ENCODE measurements around the gene B3GALNT2. TPM values are rescaled to one million over a fixed set of nuclear protein-coding genes. Genes with fewer than 3 reads are reported as not detected.

B3GALNT2 gene
- total RNA-seq, 2 experiments from 2014 or later = 10.7 to 13.1 TPM

DNA sequence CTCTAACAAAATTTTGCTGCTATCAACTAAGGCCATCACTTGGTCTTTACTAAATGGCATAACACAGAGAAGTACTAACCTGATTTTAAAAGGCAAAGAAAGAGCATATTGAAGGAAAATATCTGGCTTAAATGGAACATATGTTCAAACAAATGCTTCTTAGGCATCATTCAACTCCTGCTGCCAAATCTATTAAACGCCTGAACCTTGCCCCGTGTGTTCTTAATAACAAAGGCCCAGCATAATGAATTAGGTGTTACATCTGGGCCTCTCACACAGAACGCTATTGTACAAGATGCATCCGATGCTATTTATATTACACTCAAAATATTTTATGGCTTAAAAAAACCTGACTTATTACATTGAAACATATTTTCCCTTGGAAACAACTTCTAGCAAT is 48.4 kb downstream of the B3GALNT2 start:
- DNase-seq (no peak), ATAC-seq (no peak)
- ChIA-PET POLR2A (no interaction called here), CTCF (interaction anchor here (0.7 kb wide), 1 partner anchor 36 kb away, joined by 3 read pairs; no protein-coding TSS in a partner anchor)
- H3K36me3 Mint-ChIP-seq (ENCODE audit: low read depth) = peaks cover 4% of the 10 kb centered on the region
- intact Hi-C loops (cut with micrococcal nuclease) = no loop called here
- no peak overlapping the region for H3K4me3 Mint-ChIP-seq
- TF ChIP-seq, protein P1, sequence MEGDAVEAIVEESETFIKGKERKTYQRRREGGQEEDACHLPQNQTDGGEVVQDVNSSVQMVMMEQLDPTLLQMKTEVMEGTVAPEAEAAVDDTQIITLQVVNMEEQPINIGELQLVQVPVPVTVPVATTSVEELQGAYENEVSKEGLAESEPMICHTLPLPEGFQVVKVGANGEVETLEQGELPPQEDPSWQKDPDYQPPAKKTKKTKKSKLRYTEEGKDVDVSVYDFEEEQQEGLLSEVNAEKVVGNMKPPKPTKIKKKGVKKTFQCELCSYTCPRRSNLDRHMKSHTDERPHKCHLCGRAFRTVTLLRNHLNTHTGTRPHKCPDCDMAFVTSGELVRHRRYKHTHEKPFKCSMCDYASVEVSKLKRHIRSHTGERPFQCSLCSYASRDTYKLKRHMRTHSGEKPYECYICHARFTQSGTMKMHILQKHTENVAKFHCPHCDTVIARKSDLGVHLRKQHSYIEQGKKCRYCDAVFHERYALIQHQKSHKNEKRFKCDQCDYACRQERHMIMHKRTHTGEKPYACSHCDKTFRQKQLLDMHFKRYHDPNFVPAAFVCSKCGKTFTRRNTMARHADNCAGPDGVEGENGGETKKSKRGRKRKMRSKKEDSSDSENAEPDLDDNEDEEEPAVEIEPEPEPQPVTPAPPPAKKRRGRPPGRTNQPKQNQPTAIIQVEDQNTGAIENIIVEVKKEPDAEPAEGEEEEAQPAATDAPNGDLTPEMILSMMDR (IDR thresholded peaks at IDR 0.05) = no peak
- H3K27ac Mint-ChIP-seq = no peak overlapping the region
- no peaks in the 10 kb centered on the region for H3K9me3 Mint-ChIP-seq
- H3K4me1 Mint-ChIP-seq (ENCODE audit: low read depth) = peaks cover under 1% of the 10 kb centered on the region
- H3K27me3 Mint-ChIP-seq = no peaks in the 10 kb centered on the region

- ATAC-seq (no peak), DNase-seq (no peak)
- intact Hi-C loops (cut with micrococcal nuclease) = no loop called here
- TF ChIP-seq, protein P1 (IDR thresholded peaks at IDR 0.05) = no peak
- no peaks in the 10 kb centered on the region for H3K4me1 Mint-ChIP-seq (ENCODE audit: low read depth)
- H3K36me3 Mint-ChIP-seq (ENCODE audit: low read depth) = peaks cover 4% of the 10 kb centered on the region
- no peaks in the 10 kb centered on the region for H3K27me3 Mint-ChIP-seq
- POLR2A ChIA-PET = interaction anchor here (1.1 kb wide), 1 partner anchor 49 kb away, joined by 3 read pairs; no protein-coding TSS in a partner anchor
- no peaks in the 10 kb centered on the region for H3K9me3 Mint-ChIP-seq
- CTCF ChIA-PET = interaction anchor here (0.7 to 1.2 kb wide), 2 partner anchors 36 to 329 kb away, joined by 3 read pairs; no protein-coding TSS in a partner anchor
- no peak overlapping the region for H3K27ac Mint-ChIP-seq
- H3K4me3 Mint-ChIP-seq = no peak overlapping the region
Measured at GRCh38 chr1:235455097-235455496, 49.2 kb downstream of the B3GALNT2 start.

GRCh38 chr1:235454021-235454420 is 50.2 kb downstream of the B3GALNT2 start:
- ATAC-seq = no peak
- DNase-seq = no peak
- CTCF ChIA-PET = interaction anchor here (1.0 to 1.2 kb wide), 3 partner anchors 11 to 330 kb away, joined by 3 read pairs; no protein-coding TSS in a partner anchor
- Mint-ChIP-seq H3K27ac (no peak overlapping the region), H3K36me3 (ENCODE audit: low read depth) (peaks cover 4% of the 10 kb centered on the region), H3K27me3 (no peaks in the 10 kb centered on the region), H3K9me3 (no peaks in the 10 kb centered on the region), H3K4me1 (ENCODE audit: low read depth) (no peaks in the 10 kb centered on the region), H3K4me3 (no peak overlapping the region)
- POLR2A ChIA-PET = interaction anchor here (1.1 kb wide), 1 partner anchor 50 kb away, joined by 3 read pairs; no protein-coding TSS in a partner anchor
- TF ChIP-seq, protein P1 (IDR thresholded peaks at IDR 0.05) = no peak
- intact Hi-C loops (cut with micrococcal nuclease) = no loop called here

- Mint-ChIP-seq H3K36me3 (ENCODE audit: low read depth) (peaks cover 6% of the 10 kb centered on the region), H3K27ac (no peak overlapping the region), H3K4me3 (no peak overlapping the region), H3K27me3 (no peaks in the 10 kb centered on the region), H3K9me3 (no peaks in the 10 kb centered on the region), H3K4me1 (ENCODE audit: low read depth) (no peaks in the 10 kb centered on the region)
- TF ChIP-seq, protein P1 (IDR thresholded peaks at IDR 0.05) = no peak
- DNase-seq = no peak
- intact Hi-C loops (cut with micrococcal nuclease) = no loop called here
- ATAC-seq = no peak
- CTCF ChIA-PET = interaction anchor here (1.2 kb wide), 1 partner anchor 150 kb away, joined by 3 read pairs; no protein-coding TSS in a partner anchor
- POLR2A ChIA-PET = no interaction called here
Measured at GRCh38 chr1:235450886-235451483, 53.3 kb downstream of the B3GALNT2 start.

- ATAC-seq (no peak), DNase-seq (no peak)
- Mint-ChIP-seq H3K4me3 (no peak overlapping the region), H3K4me1 (ENCODE audit: low read depth) (no peaks in the 10 kb centered on the region), H3K27me3 (no peaks in the 10 kb centered on the region), H3K27ac (no peak overlapping the region), H3K9me3 (no peaks in the 10 kb centered on the region), H3K36me3 (ENCODE audit: low read depth) (peaks cover 6% of the 10 kb centered on the region)
- CTCF ChIA-PET = interaction anchor here (1.2 kb wide), 1 partner anchor 151 kb away, joined by 3 read pairs; no protein-coding TSS in a partner anchor
- TF ChIP-seq, protein P1 (IDR thresholded peaks at IDR 0.05) = no peak
- intact Hi-C loops (cut with micrococcal nuclease) = no loop called here
- POLR2A ChIA-PET = no interaction called here
Measured at GRCh38 chr1:235450433-235450832, 53.8 kb downstream of the B3GALNT2 start.

Measured in activated CD8-positive, alpha-beta T cell treated with anti-CD3 and anti-CD28 coated beads for 36 hours (primary cell).